Measurements from ENCODE around the gene BAMBI. TPM values are rescaled to one million over a fixed set of nuclear protein-coding genes. Genes with fewer than 3 reads are reported as not detected.

The BAMBI gene
- total RNA-seq, 1 donor from 2014 or later = 5.8 TPM

DNA sequence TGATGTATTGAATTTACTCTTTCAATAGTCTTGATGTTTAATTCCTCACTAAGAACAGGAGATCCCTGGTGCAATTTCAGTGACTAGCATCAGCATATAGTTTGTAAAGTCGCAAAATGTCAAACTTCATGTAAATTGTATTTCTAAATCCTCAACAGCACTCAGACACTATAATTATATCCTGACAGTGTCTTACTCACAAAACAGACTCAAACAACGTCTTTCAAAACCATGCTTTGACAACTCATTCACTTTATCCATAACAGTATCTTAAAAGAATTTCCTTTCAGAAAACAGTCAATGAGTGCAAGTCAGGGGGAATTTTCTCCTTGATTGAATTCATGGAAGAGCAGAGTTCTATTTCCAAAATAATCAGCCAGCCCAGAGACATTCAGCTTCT lies 20.8 kb downstream of the BAMBI start:
- TF ChIP-seq, protein P1, sequence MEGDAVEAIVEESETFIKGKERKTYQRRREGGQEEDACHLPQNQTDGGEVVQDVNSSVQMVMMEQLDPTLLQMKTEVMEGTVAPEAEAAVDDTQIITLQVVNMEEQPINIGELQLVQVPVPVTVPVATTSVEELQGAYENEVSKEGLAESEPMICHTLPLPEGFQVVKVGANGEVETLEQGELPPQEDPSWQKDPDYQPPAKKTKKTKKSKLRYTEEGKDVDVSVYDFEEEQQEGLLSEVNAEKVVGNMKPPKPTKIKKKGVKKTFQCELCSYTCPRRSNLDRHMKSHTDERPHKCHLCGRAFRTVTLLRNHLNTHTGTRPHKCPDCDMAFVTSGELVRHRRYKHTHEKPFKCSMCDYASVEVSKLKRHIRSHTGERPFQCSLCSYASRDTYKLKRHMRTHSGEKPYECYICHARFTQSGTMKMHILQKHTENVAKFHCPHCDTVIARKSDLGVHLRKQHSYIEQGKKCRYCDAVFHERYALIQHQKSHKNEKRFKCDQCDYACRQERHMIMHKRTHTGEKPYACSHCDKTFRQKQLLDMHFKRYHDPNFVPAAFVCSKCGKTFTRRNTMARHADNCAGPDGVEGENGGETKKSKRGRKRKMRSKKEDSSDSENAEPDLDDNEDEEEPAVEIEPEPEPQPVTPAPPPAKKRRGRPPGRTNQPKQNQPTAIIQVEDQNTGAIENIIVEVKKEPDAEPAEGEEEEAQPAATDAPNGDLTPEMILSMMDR (IDR thresholded peaks at IDR 0.05; ENCODE audit: partially characterized antibody, unreplicated experiment) = no peak
- H3K36me3 Mint-ChIP-seq (ENCODE audit: unreplicated experiment) = no peaks in the 10 kb centered on the region
- DNase-seq = no peak
- H3K27me3 Mint-ChIP-seq (ENCODE audit: unreplicated experiment) = peaks cover 3% of the 10 kb centered on the region
- no peaks in the 10 kb centered on the region for H3K4me1 Mint-ChIP-seq (ENCODE audit: low read depth, unreplicated experiment)
- H3K27ac Mint-ChIP-seq (ENCODE audit: unreplicated experiment) = no peak overlapping the region
- no peak overlapping the region for H3K4me3 Mint-ChIP-seq (ENCODE audit: unreplicated experiment)
- peaks cover 3% of the 10 kb centered on the region for H3K9me3 Mint-ChIP-seq (ENCODE audit: unreplicated experiment)

DNA sequence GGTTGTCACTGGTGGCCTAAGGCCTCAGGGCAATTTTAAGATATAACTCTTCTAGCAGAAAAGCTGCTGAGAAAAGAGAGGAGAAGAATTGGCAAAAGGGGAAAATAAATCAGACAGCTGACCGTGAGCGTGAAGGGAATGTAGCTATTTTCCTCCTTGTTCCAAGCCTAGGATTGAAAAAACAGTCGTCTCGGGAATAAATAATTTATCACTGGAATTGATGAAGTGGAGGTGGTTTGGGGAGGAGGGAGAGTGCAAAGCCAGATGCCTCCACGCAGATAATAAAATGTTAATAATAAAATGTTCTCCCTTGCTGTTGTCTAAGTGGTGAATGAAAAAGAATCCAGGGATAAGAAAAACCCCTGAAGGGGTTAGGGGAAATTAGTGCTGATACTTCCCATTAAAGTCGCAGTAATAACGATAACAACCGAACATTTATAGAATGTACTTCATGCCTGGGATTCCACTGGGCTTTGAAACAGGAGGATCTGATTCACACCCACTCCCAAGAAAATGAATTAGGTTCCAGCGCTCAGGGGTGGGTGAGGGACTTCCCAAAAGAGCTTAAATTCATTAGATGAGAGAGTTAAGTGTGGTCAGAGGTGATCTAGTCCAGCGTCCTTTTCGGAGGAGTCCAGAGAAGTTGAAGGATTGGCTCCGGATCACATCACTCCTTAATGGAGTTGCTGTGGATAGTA lies 27.3 kb downstream of the BAMBI start:
- H3K27ac Mint-ChIP-seq (ENCODE audit: unreplicated experiment) = no peak overlapping the region
- no peaks in the 10 kb centered on the region for H3K27me3 Mint-ChIP-seq (ENCODE audit: unreplicated experiment)
- no peaks in the 10 kb centered on the region for H3K9me3 Mint-ChIP-seq (ENCODE audit: unreplicated experiment)
- peaks cover 4% of the 10 kb centered on the region for H3K4me1 Mint-ChIP-seq (ENCODE audit: low read depth, unreplicated experiment)
- H3K36me3 Mint-ChIP-seq (ENCODE audit: unreplicated experiment) = no peaks in the 10 kb centered on the region
- no peak for DNase-seq
- H3K4me3 Mint-ChIP-seq (ENCODE audit: unreplicated experiment) = no peak overlapping the region
- TF ChIP-seq, protein P1 (IDR thresholded peaks at IDR 0.05; ENCODE audit: partially characterized antibody, unreplicated experiment) = no peak

DNA sequence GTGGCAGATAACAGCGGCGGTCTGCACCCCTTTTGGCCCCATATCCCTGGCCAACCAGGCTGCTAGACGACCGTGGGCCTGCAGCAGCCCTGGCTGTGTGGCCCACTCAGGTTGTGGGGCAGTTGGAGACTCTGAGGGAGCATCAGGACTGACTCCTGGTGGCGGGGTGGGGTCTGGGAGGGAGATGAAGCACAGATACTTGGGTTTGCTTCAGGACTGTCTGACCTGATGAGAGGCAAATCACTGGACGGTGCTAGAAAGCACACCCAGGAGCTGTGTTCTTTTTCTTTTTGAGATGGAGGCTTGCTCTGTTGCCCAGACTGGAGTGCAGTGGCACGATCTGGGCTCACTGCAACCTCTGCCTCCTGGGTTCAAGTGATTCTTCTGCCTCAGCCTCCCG lies 28.2 kb downstream of the BAMBI start:
- no peaks in the 10 kb centered on the region for H3K36me3 Mint-ChIP-seq (ENCODE audit: unreplicated experiment)
- TF ChIP-seq, protein P1 (IDR thresholded peaks at IDR 0.05; ENCODE audit: partially characterized antibody, unreplicated experiment) = no peak
- H3K27ac Mint-ChIP-seq (ENCODE audit: unreplicated experiment) = no peak overlapping the region
- H3K27me3 Mint-ChIP-seq (ENCODE audit: unreplicated experiment) = no peaks in the 10 kb centered on the region
- no peak for DNase-seq
- H3K9me3 Mint-ChIP-seq (ENCODE audit: unreplicated experiment) = no peaks in the 10 kb centered on the region
- no peak overlapping the region for H3K4me3 Mint-ChIP-seq (ENCODE audit: unreplicated experiment)
- peaks cover 4% of the 10 kb centered on the region for H3K4me1 Mint-ChIP-seq (ENCODE audit: low read depth, unreplicated experiment)

DNA sequence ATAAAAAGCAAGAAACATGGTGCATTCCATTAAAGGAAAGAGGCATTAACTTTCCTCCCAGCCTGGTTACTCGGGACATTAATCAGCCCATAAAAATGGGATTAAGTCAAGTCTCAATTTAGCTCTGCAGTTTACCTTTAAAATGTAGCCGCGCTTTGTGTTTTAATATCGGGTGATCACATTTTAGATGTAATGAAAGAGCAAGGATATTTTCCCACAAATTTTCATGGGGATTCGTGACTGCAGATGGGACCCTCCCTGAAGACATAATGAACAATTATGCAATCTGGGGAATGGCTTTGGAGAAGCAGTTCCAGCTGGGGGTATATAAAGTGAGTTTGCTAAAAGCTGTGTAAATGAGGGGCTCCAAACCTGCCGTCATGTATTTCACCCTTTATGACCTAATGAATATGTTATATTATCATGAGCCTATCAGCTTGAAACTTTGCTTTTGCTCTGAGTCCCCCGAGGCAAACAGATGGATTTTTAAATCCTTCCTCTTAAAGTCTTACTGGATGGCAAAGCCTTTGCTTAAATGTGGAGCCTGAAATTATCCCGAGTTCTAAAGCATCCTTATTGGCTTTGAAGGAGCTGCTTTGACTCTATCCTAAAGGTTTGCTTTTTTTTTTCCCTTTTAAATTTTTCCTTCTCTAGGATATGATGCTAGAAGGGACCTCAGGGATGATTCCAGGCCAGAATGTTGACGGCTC lies 31.8 kb downstream of the BAMBI start:
- H3K9me3 Mint-ChIP-seq (ENCODE audit: unreplicated experiment) = no peaks in the 10 kb centered on the region
- H3K36me3 Mint-ChIP-seq (ENCODE audit: unreplicated experiment) = no peaks in the 10 kb centered on the region
- H3K27ac Mint-ChIP-seq (ENCODE audit: unreplicated experiment) = no peak overlapping the region
- no peaks in the 10 kb centered on the region for H3K27me3 Mint-ChIP-seq (ENCODE audit: unreplicated experiment)
- H3K4me3 Mint-ChIP-seq (ENCODE audit: unreplicated experiment) = no peak overlapping the region
- TF ChIP-seq, protein P1 (IDR thresholded peaks at IDR 0.05; ENCODE audit: partially characterized antibody, unreplicated experiment) = no peak
- H3K4me1 Mint-ChIP-seq (ENCODE audit: low read depth, unreplicated experiment) = peaks cover 4% of the 10 kb centered on the region
- DNase-seq = no peak

Measured in glutamatergic neuron (in vitro differentiated cells).